Measurements from ENCODE around the gene EIF3L.

The EIF3L gene

GRCh38 chr22:37930270-37930951 lies 81.2 kb downstream of the EIF3L start:
- DNase-seq, result no peak

GRCh38 chr22:37930952-37931440 lies 81.8 kb downstream of the EIF3L start:
- DNase-seq, result no peak

- DNase-seq, result no peak
Measured at GRCh38 chr22:37931893-37932389, 82.7 kb downstream of the EIF3L start.

GRCh38 chr22:37932401-37932800 lies 83.2 kb downstream of the EIF3L start:
- no peak for DNase-seq

- no peak for DNase-seq
Measured at GRCh38 chr22:37932821-37933578, 83.8 kb downstream of the EIF3L start.

- DNase-seq, result peak; percentile 28 to 84
Measured at GRCh38 chr22:37933711-37934376, 84.6 kb downstream of the EIF3L start.

All from NCI-H446 (cell line).